Neuron (in vitro differentiated cells): ENCODE results near the gene ADORA1.

Experiments used
- H2AFZ ChIP-seq: one replicate; pipeline ENCODE4 v1.6.1; 2013; ENCODE audit warnings: low read depth, mild to moderate bottlenecking, inconsistent platforms, low read length, moderate library complexity
- H3K27me3 ChIP-seq: one replicate; pipeline ENCODE4 v1.6.1; 2013; ENCODE audit warnings: low read length; ENCODE audit not compliant: insufficient read depth
- H3K36me3 ChIP-seq: one replicate; pipeline ENCODE4 v1.6.1; 2013; ENCODE audit warnings: low read length; ENCODE audit not compliant: insufficient read depth
- H3K4me1 ChIP-seq: one replicate; pipeline ENCODE4 v1.6.1; 2013; ENCODE audit warnings: low read length; ENCODE audit not compliant: insufficient read depth
- H3K4me3 ChIP-seq: 2 replicates; pipeline ENCODE4 v1.5.1; 2013; ENCODE audit warnings: mild to moderate bottlenecking, low read length, moderate library complexity
- H3K9me3 ChIP-seq: one replicate; pipeline ENCODE4 v1.6.1; 2013; ENCODE audit warnings: low read length

ADORA1 gene

DNA sequence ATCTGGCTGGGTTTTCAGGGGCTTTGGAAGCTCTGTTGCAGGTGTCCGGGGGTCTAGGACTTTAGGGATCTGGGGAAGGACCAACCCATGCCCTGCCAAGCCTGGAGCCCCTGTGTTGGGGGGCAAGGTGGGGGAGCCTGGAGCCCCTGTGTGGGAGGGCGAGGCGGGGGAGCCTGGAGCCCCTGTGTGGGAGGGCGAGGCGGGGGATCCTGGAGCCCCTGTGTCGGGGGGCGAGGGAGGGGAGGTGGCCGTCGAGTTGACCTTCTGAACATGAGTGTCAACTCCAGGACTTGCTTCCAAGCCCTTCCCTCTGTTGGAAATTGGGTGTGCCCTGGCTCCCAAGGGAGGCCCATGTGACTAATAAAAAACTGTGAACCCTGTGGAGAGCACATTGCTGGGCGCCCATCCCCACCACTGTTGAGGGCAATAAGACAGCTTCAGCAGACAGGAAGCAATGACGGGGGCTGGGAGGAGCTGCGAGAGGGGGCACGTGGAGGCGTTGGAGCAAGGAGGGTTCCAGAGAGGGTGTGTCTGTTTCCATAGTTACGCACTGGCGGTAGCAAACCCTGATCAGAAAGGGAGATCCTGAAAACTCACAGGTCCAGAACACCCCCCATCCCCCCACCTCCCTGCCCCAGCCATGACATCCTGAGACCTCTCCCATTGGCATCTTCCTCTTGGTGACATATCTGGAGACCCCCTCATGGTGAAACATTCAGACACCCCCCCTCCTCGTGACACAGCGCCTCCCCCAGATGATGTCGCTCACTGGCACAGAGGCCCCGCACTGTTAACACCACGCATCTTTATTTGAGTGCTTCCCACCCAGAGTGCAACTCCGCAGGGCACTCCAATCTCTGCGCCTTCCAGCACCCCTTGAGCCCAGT, 39.7 kb downstream of the ADORA1 start:
- H3K4me1 ChIP-seq = no peaks in the 10 kb centered on the region
- no peaks in the 10 kb centered on the region for H3K36me3 ChIP-seq
- H2AFZ ChIP-seq = no peak overlapping the region
- no peak overlapping the region for H3K4me3 ChIP-seq
- peaks cover 4% of the 10 kb centered on the region for H3K9me3 ChIP-seq
- H3K27me3 ChIP-seq = no peaks in the 10 kb centered on the region

GRCh38 chr1:203167913-203168200, 40.3 kb downstream of the ADORA1 start:
- Histone ChIP-seq H3K9me3 (peaks cover 4% of the 10 kb centered on the region), H3K4me1 (no peaks in the 10 kb centered on the region), H3K4me3 (no peak overlapping the region), H3K27me3 (no peaks in the 10 kb centered on the region), H2AFZ (no peak overlapping the region), H3K36me3 (no peaks in the 10 kb centered on the region)

GRCh38 chr1:203168256-203168786, 40.8 kb downstream of the ADORA1 start:
- Histone ChIP-seq H2AFZ (no peak overlapping the region), H3K27me3 (no peaks in the 10 kb centered on the region), H3K9me3 (peaks cover 4% of the 10 kb centered on the region), H3K4me1 (no peaks in the 10 kb centered on the region), H3K4me3 (no peak overlapping the region), H3K36me3 (no peaks in the 10 kb centered on the region)

DNA sequence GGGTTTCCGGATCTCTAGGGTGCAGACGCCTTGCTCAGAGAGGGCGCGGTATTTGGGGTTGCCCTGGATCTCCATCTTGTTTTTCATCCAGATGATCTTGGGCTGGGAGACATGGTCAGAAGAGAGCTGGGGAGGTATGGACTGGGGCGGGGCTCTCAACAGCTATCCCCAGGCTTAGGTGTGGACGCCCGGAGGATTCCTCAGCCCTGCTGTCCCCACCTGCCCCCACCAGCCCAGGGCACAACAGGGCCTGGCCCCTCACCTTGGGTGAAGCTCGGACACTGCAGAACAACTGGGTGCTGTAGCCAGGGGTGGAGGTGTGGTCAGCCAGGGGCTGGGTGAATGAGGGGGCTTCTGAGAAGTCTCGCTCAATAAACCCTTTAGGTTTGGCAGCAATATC, 41.5 kb downstream of the ADORA1 start:
- H3K9me3 ChIP-seq = peaks cover 4% of the 10 kb centered on the region
- H3K36me3 ChIP-seq = no peaks in the 10 kb centered on the region

DNA sequence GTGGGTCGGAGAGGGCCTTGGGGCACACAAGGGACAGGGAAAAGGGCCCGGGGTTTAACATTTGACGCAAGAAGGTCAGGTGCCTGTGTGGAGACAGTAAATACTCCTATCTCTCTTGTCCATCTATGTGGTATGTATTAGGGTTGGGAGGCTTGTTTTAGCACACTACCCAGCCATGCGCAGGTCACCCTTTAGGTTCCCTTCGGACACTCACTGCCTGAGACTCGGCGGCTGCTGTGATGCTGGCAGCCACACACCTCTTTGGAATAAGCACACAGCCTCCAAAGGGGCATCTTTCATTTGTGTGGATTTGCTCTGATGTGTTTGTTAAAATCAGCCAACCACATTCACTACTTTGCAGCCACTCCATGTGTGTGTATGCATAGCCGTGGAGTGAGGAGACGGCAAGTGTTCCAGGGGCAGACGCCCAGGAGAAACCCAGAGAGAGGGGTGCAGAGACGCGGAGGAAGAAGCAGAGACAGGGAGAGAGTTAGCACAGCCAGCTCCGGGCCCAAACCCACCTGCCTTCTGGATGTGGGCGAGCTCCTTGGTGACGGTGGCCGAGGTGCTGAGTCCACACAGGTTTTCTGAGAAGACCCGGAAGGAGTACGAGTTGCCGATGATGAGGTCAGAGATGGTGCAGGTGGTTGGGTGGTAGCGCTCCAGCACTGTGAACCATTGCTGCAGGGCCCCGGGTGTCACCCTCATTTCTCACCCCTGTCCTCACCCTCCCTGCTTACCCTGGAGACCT, 42.4 kb downstream of the ADORA1 start:
- Histone ChIP-seq H3K27me3 (no peaks in the 10 kb centered on the region), H3K4me3 (no peak overlapping the region), H3K4me1 (no peaks in the 10 kb centered on the region), H3K36me3 (no peaks in the 10 kb centered on the region), H3K9me3 (peaks cover 4% of the 10 kb centered on the region), H2AFZ (no peak overlapping the region)

More for the DNA sequence above, 41.5 kb downstream of the ADORA1 start:
- Histone ChIP-seq H3K27me3 (no peaks in the 10 kb centered on the region), H2AFZ (no peak overlapping the region), H3K4me1 (no peaks in the 10 kb centered on the region), H3K4me3 (no peak overlapping the region)

GRCh38 chr1:203170625-203171330, 43.3 kb downstream of the ADORA1 start:
- H3K36me3 ChIP-seq = no peaks in the 10 kb centered on the region
- no peak overlapping the region for H2AFZ ChIP-seq
- no peak overlapping the region for H3K4me3 ChIP-seq
- no peaks in the 10 kb centered on the region for H3K4me1 ChIP-seq
- H3K27me3 ChIP-seq = no peaks in the 10 kb centered on the region
- peaks cover 3% of the 10 kb centered on the region for H3K9me3 ChIP-seq

GRCh38 chr1:203171341-203172183, 44.0 kb downstream of the ADORA1 start:
- H3K27me3 ChIP-seq = peaks cover 4% of the 10 kb centered on the region
- H3K4me1 ChIP-seq = no peaks in the 10 kb centered on the region

DNA sequence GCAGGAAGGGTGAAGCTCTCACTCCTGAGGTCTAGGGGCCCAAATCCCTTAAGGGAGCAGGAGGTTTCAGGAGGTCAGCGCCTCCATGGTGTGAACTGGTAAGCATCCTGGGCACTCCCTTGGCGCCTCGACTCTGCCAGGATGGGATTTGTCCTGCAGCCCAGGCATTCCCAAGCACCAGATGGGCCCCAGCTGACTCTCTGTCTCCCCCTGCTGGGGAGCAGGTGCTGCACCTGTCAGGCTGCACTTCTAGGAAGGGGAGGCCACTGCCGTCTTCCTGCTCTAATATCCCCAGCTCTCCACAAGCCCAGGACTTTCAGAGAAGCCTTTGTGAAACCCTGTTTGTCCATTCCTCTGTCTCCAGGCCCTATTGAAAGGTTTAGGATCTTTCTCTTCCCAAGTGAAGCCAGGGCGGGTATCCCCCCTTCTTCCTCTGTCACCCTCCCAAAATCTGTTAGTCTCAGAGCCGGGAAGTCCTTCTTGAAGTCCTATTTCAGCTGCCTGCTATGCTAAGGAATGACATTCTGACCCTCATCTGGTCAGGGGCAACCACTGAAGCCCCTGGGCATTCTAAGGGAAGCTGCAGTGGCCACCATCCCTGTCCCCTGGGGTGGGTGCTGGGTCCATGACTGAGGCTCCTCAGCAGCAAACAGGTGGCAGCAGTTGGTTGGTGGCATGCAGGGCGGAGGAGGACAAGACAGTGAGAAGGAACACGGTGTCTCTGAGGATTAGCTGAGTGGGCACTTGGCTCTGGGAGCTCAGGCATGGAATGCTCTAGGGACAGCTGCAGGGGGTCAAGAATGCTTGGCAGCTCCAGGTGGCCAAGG, 44.9 kb downstream of the ADORA1 start:
- Histone ChIP-seq H2AFZ (no peak overlapping the region), H3K36me3 (no peaks in the 10 kb centered on the region), H3K4me3 (no peak overlapping the region)

More at GRCh38 chr1:203171341-203172183, 44.0 kb downstream of the ADORA1 start:
- Histone ChIP-seq H3K36me3 (no peaks in the 10 kb centered on the region), H3K4me3 (no peak overlapping the region), H3K9me3 (no peaks in the 10 kb centered on the region), H2AFZ (no peak overlapping the region)

DNA sequence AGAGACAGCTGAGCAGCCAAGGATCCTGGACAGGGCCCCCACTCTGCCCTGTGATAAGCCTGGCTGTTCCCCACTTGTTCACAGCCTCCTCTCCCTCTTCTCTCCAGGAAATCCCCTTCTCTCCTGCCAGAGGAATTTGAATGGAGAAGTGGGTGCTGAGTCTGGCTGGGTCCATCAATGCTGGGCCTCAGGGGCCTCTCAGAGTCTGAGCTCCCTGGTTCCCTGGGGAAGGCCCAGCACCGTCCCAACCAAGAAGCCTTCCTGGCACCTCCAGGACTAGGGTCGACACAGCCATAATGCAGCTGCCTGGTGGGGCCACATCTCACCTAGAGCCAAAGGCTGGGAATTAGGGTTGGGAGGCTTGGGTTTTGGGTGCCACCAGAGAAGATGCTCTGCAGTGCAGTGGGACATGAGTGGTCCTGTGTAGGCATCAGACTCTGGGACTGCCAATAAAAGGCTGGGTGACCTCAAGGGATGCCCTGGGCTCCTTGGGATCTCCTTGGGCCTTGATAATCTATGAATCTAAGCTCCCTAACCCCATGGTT, 45.6 kb downstream of the ADORA1 start:
- Histone ChIP-seq H3K36me3 (no peaks in the 10 kb centered on the region), H3K27me3 (peaks cover 8% of the 10 kb centered on the region), H3K4me1 (peaks cover 8% of the 10 kb centered on the region), H3K4me3 (no peak overlapping the region), H2AFZ (no peak overlapping the region), H3K9me3 (no peaks in the 10 kb centered on the region)

More for the DNA sequence above, 44.9 kb downstream of the ADORA1 start:
- peaks cover 8% of the 10 kb centered on the region for H3K27me3 ChIP-seq
- no peaks in the 10 kb centered on the region for H3K9me3 ChIP-seq
- peaks cover 1% of the 10 kb centered on the region for H3K4me1 ChIP-seq

DNA sequence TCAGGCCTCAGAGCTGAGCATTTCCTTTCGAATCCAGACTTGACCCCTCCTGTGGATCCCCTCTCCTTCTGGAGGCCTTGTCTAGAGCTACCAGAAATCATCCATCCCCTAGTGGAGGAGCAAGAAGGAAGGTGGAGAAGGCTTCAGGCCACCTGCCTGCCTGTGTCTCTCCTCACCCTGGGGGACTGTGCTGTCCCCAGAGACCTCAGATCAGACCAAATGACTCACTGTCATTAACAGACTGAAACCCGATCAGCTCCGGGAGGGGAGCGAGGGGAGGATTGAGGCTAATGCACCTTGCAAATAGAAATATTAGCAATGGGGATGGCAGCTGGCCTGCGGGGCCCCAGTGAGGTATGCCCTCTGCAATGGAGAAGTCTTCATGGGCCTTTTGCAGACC, 46.0 kb downstream of the ADORA1 start:
- H3K4me1 ChIP-seq = peaks cover 13% of the 10 kb centered on the region
- no peaks in the 10 kb centered on the region for H3K9me3 ChIP-seq

GRCh38 chr1:203174324-203174985, 46.9 kb downstream of the ADORA1 start:
- H3K36me3 ChIP-seq = no peaks in the 10 kb centered on the region
- no peak overlapping the region for H2AFZ ChIP-seq
- H3K27me3 ChIP-seq = peaks cover 8% of the 10 kb centered on the region
- no peaks in the 10 kb centered on the region for H3K9me3 ChIP-seq
- no peak overlapping the region for H3K4me3 ChIP-seq
- peaks cover 17% of the 10 kb centered on the region for H3K4me1 ChIP-seq

More for the DNA sequence above, 46.0 kb downstream of the ADORA1 start:
- peaks cover 8% of the 10 kb centered on the region for H3K27me3 ChIP-seq
- no peaks in the 10 kb centered on the region for H3K36me3 ChIP-seq
- H2AFZ ChIP-seq = no peak overlapping the region
- no peak overlapping the region for H3K4me3 ChIP-seq
